ENCODE results near the gene NRF1. TPM values are rescaled to one million over a fixed set of nuclear protein-coding genes. Genes with fewer than 3 reads are reported as not detected.

The NRF1 gene
- polyA plus RNA-seq, 1 experiment, result 13.3 TPM

GRCh38 chr7:129773328-129773731 lies 161.8 kb downstream of the NRF1 start:
- Histone ChIP-seq H3K27me3 (ENCODE audit: control insufficient read depth, insufficient read depth, low read length) (peaks cover 22% of the 10 kb centered on the region), H3K4me3 (ENCODE audit: low read depth, low read length) (no peak overlapping the region), H3K36me3 (ENCODE audit: control insufficient read depth, insufficient read depth, low read length) (no peaks in the 10 kb centered on the region)
- DNase-seq (ENCODE audit: low read depth), result no peak
- TF ChIP-seq, protein P1, sequence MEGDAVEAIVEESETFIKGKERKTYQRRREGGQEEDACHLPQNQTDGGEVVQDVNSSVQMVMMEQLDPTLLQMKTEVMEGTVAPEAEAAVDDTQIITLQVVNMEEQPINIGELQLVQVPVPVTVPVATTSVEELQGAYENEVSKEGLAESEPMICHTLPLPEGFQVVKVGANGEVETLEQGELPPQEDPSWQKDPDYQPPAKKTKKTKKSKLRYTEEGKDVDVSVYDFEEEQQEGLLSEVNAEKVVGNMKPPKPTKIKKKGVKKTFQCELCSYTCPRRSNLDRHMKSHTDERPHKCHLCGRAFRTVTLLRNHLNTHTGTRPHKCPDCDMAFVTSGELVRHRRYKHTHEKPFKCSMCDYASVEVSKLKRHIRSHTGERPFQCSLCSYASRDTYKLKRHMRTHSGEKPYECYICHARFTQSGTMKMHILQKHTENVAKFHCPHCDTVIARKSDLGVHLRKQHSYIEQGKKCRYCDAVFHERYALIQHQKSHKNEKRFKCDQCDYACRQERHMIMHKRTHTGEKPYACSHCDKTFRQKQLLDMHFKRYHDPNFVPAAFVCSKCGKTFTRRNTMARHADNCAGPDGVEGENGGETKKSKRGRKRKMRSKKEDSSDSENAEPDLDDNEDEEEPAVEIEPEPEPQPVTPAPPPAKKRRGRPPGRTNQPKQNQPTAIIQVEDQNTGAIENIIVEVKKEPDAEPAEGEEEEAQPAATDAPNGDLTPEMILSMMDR (IDR thresholded peaks at IDR 0.05; ENCODE audit: insufficient read depth, low read depth, low read length), result no peak
- CTCF ChIA-PET, result interaction anchor here (1.3 kb wide), 1 partner anchor 52 kb away, joined by 5 read pairs; no protein-coding TSS in a partner anchor
- POLR2A ChIA-PET, result interaction anchor here (0.5 kb wide), 1 partner anchor 51 kb away, joined by 3 read pairs; no protein-coding TSS in a partner anchor

GRCh38 chr7:129773871-129774270 lies 162.4 kb downstream of the NRF1 start:
- TF ChIP-seq, protein P1 (IDR thresholded peaks at IDR 0.05; ENCODE audit: insufficient read depth, low read depth, low read length), result no peak
- peaks cover 28% of the 10 kb centered on the region for H3K27me3 ChIP-seq (ENCODE audit: control insufficient read depth, insufficient read depth, low read length)
- DNase-seq (ENCODE audit: low read depth), result no peak
- CTCF ChIA-PET, result interaction anchor here (1.3 kb wide), 1 partner anchor 51 kb away, joined by 5 read pairs; no protein-coding TSS in a partner anchor
- no peaks in the 10 kb centered on the region for H3K36me3 ChIP-seq (ENCODE audit: control insufficient read depth, insufficient read depth, low read length)
- H3K4me3 ChIP-seq (ENCODE audit: low read depth, low read length), result no peak overlapping the region
- POLR2A ChIA-PET, result no interaction called here

DNA sequence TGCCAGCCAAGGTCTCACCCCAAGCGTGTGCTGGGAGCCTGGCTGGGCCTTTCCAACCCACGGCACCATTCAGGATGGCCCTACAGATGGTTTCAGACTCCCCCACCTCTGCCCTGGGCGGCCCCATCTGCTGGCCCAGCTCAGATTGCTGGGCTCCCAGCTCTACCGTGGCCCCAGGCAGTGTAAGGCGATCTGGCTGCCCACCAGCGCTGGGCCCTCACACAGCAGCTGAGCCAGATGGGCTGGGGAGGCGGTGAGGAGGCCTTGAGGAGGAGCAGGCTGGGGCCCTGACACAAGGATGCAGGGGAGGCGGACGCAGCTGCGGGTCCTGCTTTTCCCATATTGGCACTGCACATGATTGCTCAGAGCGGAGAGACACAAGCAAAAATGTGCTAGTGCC lies 162.8 kb downstream of the NRF1 start:
- H3K27me3 ChIP-seq (ENCODE audit: control insufficient read depth, insufficient read depth, low read length), result peaks cover 29% of the 10 kb centered on the region
- no peak overlapping the region for H3K4me3 ChIP-seq (ENCODE audit: low read depth, low read length)
- no peaks in the 10 kb centered on the region for H3K36me3 ChIP-seq (ENCODE audit: control insufficient read depth, insufficient read depth, low read length)
- DNase-seq (ENCODE audit: low read depth), result no peak
- ChIA-PET POLR2A (no interaction called here), CTCF (interaction anchor here (1.3 kb wide), 1 partner anchor 51 kb away, joined by 5 read pairs; no protein-coding TSS in a partner anchor)
- TF ChIP-seq, protein P1 (IDR thresholded peaks at IDR 0.05; ENCODE audit: insufficient read depth, low read depth, low read length), result no peak

GRCh38 chr7:129774871-129775694 lies 163.6 kb downstream of the NRF1 start:
- Histone ChIP-seq H3K27me3 (ENCODE audit: control insufficient read depth, insufficient read depth, low read length) (peaks cover 30% of the 10 kb centered on the region), H3K36me3 (ENCODE audit: control insufficient read depth, insufficient read depth, low read length) (no peaks in the 10 kb centered on the region), H3K4me3 (ENCODE audit: low read depth, low read length) (no peak overlapping the region)
- ChIA-PET POLR2A (interaction anchor here (0.5 kb wide), 1 partner anchor 88 kb away, joined by 5 read pairs; no protein-coding TSS in a partner anchor), CTCF (no interaction called here)
- TF ChIP-seq, protein P1 (IDR thresholded peaks at IDR 0.05; ENCODE audit: insufficient read depth, low read depth, low read length), result no peak
- no peak for DNase-seq (ENCODE audit: low read depth)

GRCh38 chr7:129775695-129776361 lies 164.3 kb downstream of the NRF1 start:
- Histone ChIP-seq H3K36me3 (ENCODE audit: control insufficient read depth, insufficient read depth, low read length) (no peaks in the 10 kb centered on the region), H3K4me3 (ENCODE audit: low read depth, low read length) (no peak overlapping the region), H3K27me3 (ENCODE audit: control insufficient read depth, insufficient read depth, low read length) (peaks cover 34% of the 10 kb centered on the region)
- no peak for DNase-seq (ENCODE audit: low read depth)
- TF ChIP-seq, protein P1 (IDR thresholded peaks at IDR 0.05; ENCODE audit: insufficient read depth, low read depth, low read length), result no peak
- CTCF ChIA-PET, result no interaction called here
- POLR2A ChIA-PET, result interaction anchor here (0.5 kb wide), 1 partner anchor 88 kb away, joined by 5 read pairs; no protein-coding TSS in a partner anchor
